OCI-LY1 (cell line): ENCODE measurements around the gene LITAF.

Source experiments
- EZH2 ChIP-seq: fragments of 200-600 bp; sonication (generic), shearing (Covaris generic); IDR thresholded peaks from 2 replicates; pipeline ENCODE4 v1.8.0; 2017; ENCODE audit warnings: borderline replicate concordance, mixed run types, mild to moderate bottlenecking, antibody characterized with exemption, low read length, moderate library complexity, mixed read lengths
- TF ChIP-seq, protein P1 (sequence below): fragments of 200-600 bp; sonication (generic), shearing (Covaris generic); IDR thresholded peaks from 2 replicates; pipeline ENCODE4 v1.5.1; 2017; ENCODE audit warnings: mild to moderate bottlenecking, antibody characterized with exemption, low read length, moderate library complexity, mixed read lengths

DNA sequence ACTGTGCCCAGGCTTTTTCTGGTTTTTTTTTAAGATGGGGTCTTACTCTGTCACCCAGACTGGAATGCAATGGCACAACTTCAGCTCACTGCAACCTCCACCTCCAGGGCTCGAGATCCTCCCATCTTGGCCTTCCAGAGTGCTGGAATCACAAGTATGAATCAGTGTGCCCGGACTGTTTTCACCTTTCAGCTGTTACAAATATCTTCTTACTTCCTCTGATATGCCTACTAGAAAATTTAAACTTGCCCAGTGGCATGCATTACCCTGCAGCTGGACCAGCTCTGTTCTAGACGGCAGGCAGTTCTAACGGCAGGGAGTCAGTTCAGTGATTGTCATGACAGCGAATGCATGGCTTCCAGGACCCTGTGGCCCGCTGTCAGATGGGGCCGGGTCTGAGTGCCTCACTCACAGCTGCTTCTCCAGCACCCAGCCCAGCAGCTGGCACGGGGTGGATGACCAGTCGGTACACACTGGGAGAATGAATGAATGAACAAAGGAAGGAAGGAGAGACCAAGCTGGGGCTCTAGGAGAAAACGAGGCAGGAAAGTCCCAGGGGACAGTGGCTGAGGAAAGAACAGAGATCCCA is 28.0 kb upstream of the LITAF start:
- TF ChIP-seq, protein P1, sequence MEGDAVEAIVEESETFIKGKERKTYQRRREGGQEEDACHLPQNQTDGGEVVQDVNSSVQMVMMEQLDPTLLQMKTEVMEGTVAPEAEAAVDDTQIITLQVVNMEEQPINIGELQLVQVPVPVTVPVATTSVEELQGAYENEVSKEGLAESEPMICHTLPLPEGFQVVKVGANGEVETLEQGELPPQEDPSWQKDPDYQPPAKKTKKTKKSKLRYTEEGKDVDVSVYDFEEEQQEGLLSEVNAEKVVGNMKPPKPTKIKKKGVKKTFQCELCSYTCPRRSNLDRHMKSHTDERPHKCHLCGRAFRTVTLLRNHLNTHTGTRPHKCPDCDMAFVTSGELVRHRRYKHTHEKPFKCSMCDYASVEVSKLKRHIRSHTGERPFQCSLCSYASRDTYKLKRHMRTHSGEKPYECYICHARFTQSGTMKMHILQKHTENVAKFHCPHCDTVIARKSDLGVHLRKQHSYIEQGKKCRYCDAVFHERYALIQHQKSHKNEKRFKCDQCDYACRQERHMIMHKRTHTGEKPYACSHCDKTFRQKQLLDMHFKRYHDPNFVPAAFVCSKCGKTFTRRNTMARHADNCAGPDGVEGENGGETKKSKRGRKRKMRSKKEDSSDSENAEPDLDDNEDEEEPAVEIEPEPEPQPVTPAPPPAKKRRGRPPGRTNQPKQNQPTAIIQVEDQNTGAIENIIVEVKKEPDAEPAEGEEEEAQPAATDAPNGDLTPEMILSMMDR, result no peak
- no peak for TF ChIP-seq EZH2
